Sigmoid colon (tissue), 4 donors: ENCODE measurements around the gene IGFBP7.

Source experiments
- EP300 ChIP-seq, 4 donors: sonication (generic); formaldehyde crosslinking; IDR thresholded peaks; one replicate each; pipeline ENCODE4 v1.6.1; 2017; ENCODE audit warnings: antibody characterized with exemption in 4 of 4
- POLR2A ChIP-seq, 2 donors: fragments of 450-650 bp; IDR thresholded peaks; one replicate each; pipeline ENCODE4 v1.6.1; 2016; ENCODE audit warnings: antibody characterized with exemption in 2 of 2, mild to moderate bottlenecking in 2 of 2, moderate library complexity in 2 of 2
- TF ChIP-seq, protein P1 (sequence below), 4 experiments: fragments of 450-650 bp in 3 of 4; fragments of 200-600 bp in 1 of 4; IDR thresholded peaks; one replicate each; pipeline ENCODE4 v1.5.1; 2016 to 2019; ENCODE audit warnings: antibody characterized with exemption in 4 of 4, mild to moderate bottlenecking in 3 of 4, moderate library complexity in 2 of 4

DNA sequence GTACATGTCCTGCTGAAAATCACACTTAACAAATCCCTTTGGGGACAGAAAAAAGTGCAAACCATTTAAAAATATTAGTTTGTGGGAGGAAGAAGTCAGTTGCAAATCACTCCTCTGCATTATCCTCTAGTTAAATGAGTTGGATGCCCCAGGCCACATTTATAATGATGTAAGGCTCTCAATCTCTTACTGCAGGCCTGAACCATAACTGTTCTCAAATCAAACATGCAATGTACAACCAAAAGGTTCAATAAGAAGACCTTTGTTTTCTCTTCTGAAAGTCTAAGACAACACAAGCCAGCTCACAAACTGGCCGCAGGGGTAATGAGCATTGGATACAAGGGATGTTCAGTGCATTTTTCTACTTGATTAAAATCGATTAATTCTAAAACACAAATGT, 39.7 kb downstream of the IGFBP7 start:
- TF ChIP-seq POLR2A (IDR thresholded peaks at IDR 0.05), result no peak
- TF ChIP-seq, protein P1, sequence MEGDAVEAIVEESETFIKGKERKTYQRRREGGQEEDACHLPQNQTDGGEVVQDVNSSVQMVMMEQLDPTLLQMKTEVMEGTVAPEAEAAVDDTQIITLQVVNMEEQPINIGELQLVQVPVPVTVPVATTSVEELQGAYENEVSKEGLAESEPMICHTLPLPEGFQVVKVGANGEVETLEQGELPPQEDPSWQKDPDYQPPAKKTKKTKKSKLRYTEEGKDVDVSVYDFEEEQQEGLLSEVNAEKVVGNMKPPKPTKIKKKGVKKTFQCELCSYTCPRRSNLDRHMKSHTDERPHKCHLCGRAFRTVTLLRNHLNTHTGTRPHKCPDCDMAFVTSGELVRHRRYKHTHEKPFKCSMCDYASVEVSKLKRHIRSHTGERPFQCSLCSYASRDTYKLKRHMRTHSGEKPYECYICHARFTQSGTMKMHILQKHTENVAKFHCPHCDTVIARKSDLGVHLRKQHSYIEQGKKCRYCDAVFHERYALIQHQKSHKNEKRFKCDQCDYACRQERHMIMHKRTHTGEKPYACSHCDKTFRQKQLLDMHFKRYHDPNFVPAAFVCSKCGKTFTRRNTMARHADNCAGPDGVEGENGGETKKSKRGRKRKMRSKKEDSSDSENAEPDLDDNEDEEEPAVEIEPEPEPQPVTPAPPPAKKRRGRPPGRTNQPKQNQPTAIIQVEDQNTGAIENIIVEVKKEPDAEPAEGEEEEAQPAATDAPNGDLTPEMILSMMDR (IDR thresholded peaks at IDR 0.05), result no peak
- no peak for TF ChIP-seq EP300 (IDR thresholded peaks at IDR 0.05)
